DMS 273 (cell line): ENCODE measurements around the gene RARS2.
A peak's percentile ranks its signal among the peaks of the same experiment; 100 is the strongest.
"Not testable (repeated sequence)": the region's sequence is repeated elsewhere in the genome, so short reads cannot be mapped to it uniquely, and the experiment has no call there.

Experiments
- DNase-seq: peaks from one replicate; lab custom pipeline; 2025; ENCODE audit not compliant: unreplicated experiment; lab: John Stamatoyannopoulos, UW

RARS2 gene

GRCh38 chr6:87501809-87502572 is 87.8 kb downstream of the RARS2 start:
- DNase-seq: no peak

DNA sequence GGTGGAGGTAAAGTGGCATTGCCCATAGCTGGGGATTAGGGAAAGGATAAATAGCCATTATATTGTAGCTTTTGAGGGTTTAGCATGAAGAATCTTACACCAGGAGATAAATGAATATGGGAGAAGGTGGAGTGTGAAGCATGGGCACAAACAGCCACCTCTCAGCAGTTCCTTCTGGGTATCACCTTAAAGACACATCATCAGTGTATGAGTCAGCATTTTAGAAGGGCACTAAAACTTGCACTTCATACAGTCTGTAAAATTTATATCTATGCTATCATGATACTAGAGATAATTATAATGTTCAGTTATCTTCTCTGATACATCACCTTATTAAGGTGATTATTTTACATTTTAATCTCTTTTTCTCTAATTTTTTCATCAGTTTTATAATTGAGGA is 91.7 kb downstream of the RARS2 start:
- DNase-seq: no peak

- DNase-seq: no peak
Observed at GRCh38 chr6:87494761-87495422, 94.9 kb downstream of the RARS2 start.

GRCh38 chr6:87489326-87489725 is 100.5 kb downstream of the RARS2 start:
- not testable (repeated sequence) for DNase-seq

- no peak for DNase-seq
Observed at GRCh38 chr6:87487555-87487954, 102.2 kb downstream of the RARS2 start.

DNA sequence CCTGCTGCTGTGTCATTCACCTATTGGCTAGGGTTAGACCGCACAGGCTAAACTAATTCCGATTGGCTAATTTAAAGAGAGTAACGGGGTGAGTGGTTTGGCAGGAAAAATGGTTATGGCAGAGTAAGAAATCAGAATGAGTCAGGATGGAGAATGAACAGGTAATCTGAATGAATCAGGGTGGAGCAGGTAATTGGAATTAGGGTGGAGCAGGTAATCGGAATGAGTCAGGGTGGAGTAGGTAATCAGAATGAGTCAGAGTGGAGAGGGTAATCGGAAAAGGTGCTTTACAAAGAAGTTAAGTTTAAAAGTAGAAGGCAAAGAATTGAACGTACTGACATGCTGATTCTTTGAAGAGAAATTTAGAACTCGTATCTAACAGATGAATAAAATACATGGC is 105.3 kb downstream of the RARS2 start:
- DNase-seq: no peak

DNA sequence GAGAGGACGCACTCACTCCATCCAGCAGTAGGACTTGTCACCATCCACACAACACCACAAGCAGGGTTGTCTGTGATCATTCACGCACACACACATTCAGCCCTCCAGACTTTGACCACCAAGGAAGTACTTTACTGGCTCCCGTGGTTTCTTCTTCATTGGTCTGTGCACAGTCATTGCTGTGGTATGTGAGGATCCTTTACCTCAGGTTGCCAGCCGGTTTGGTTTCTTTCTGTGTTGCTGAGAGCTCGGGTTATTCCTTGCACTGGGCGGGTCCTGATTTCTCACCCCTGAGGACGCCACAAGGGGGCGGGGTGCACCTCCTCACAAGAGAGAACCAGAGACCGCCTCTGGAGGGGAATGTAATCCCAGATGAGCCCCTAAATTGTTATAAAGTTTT is 105.9 kb downstream of the RARS2 start:
- DNase-seq: peak; percentile 10

DNA sequence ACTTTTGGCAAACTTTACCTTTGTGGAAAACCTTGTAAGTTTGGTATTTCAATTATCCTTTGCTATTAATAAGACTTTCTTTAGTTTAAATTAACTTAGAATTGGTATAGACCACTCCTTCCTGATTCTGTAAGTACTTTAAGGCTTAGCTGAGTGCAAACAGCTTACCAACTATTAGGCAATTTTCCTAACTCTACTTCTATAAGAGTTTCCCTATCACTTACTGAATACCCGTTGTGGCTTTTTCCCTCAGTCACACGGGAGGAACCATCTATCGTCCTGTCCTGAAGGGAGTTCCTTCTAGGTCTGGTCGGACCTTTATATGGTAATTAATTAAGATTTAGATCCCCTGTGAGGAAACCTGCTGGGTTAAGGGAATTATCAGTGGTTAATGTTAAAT is 107.4 kb downstream of the RARS2 start:
- DNase-seq: no peak

GRCh38 chr6:87481931-87482330 is 107.9 kb downstream of the RARS2 start:
- DNase-seq: no peak

DNA sequence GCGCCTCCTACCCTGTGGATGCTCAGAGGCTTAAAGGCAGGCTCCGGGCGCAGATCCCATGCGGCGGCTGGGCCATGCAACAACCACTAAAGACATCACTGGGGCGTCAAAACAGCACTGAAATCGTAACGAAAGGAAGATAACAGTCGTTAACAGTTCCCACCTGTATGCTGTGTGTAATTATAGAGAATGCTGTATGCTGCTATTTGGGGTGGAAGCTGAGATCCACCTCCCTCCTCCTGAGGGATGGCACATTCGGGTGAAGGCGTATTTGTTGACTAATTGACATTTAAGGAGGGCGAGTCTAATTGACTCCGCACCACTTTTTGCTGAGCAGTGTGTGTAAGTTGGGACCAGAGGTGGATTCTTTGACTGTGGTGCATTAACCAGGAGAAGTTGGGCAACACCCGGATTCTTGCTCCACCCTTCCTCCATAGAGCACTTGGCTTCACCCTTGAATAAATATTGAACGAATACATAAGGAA is 116.3 kb downstream of the RARS2 start:
- peak; percentile 78 for DNase-seq

- DNase-seq: peak; percentile 94
Observed at GRCh38 chr6:87472525-87473418, 117.0 kb downstream of the RARS2 start, which contains the start of gene SLC35A1. SLC35A1 (plus strand) TSS chr6:87472974; CDS start chr6:87473004, 30 bp downstream.

DNA sequence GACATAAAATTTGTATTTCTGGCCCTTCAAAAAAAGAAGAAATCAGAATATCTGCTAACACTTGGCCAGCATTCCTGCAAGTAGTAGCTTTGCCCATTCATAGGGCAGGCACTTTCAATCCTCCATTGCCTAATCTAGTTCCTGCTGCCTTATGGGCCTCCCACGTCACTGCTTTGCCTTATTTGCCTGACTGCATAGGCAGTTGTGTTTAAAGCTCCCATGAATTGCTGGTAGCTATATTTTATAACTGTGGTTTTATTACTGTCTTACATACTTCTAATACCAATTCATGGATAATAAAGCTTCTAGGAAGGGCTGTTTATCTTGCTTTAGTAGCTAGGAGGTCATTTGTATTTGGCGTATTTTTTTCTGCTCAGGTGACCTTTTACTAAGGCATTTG is 124.7 kb downstream of the RARS2 start:
- DNase-seq: no peak
